Lung microvascular endothelial cell (primary cell): Measurements from ENCODE around the gene ORMDL3. TPM values are rescaled to one million over a fixed set of nuclear protein-coding genes. Genes with fewer than 3 reads are reported as not detected.
"Not testable (repeated sequence)": the region's sequence is repeated elsewhere in the genome, so short reads cannot be mapped to it uniquely, and the experiment has no call there.

ENCODE experiments used
- DNase-seq, 2 donors: peaks; one replicate each; pipeline versions ENCODE4 v3.0.0 to v3.0.0-alpha.2; 2010; ENCODE audit warnings: low read depth in 2 of 2
- total RNA-seq: library from RNA; depleted of rRNA; stranded (reverse); fragments of >200 nt; gene quantifications from 2 replicates; pipeline ENCODE4 v1.2.1, GENCODE V29; 2014

Gene ORMDL3
- total RNA-seq, 1 donor from 2014 or later, result 38.5 TPM

- not testable (repeated sequence) for DNase-seq
Measured at GRCh38 chr17:39886102-39886501, 41.3 kb downstream of the ORMDL3 start.

- DNase-seq, result peak; percentile 37
Measured at GRCh38 chr17:39872751-39873150, 54.6 kb downstream of the ORMDL3 start.

DNA sequence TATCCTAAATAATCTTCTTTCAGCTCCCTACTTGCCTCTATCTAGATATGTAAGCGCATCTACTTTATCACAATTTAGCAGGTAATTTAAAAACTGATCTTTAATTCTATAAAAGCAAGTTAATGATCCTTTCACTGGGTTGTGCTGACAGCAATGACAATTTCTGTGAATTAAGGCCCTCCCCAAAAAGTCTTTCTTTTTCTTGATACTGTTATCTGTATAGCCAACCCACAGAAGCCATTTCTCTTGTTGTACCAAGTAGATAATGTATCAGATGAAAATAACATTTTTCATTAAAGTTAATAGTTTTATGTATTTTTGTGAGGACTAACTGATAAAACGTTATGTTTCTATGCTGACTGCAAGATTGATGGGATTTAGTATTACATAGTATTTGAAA, 55.6 kb downstream of the ORMDL3 start:
- DNase-seq, result no peak

Other genes with a start within 250 kb of the ORMDL3 start
- 3.2 and 3.3 TPM in 2 replicates for gene PGAP3, start 239.5 kb downstream of the ORMDL3 start, total RNA-seq
- 0.60 and 1.7 TPM in 2 replicates for gene ERBB2, start 227.5 kb downstream of the ORMDL3 start, total RNA-seq
- 17.7 and 18.7 TPM in 2 replicates for gene MIEN1, start 197.1 kb downstream of the ORMDL3 start, total RNA-seq
- gene GRB7, start 189.7 kb downstream of the ORMDL3 start, total RNA-seq, result under 0.01 and 0.22 TPM in 2 replicates
- not detected in 2 replicates for gene IKZF3, start 63.3 kb downstream of the ORMDL3 start, total RNA-seq
- not detected in 2 replicates for gene ZPBP2, start 59.4 kb downstream of the ORMDL3 start, total RNA-seq
- 1.6 and 1.7 TPM in 2 replicates for gene GSDMB, start 9.0 kb downstream of the ORMDL3 start, total RNA-seq
- gene LRRC3C, start 131 bp upstream of the ORMDL3 start, total RNA-seq, result not detected in 2 replicates
- not detected in 2 replicates for gene GSDMA, start 35.4 kb upstream of the ORMDL3 start, total RNA-seq
- 66.5 and 84.3 TPM in 2 replicates for gene PSMD3, start 53.2 kb upstream of the ORMDL3 start, total RNA-seq
- gene CSF3, start 87.8 kb upstream of the ORMDL3 start, total RNA-seq, result 0.44 TPM in 1 of 2 replicates, not detected in the other
- 29.2 and 30.3 TPM in 2 replicates for gene MED24, start 126.8 kb upstream of the ORMDL3 start, total RNA-seq
- 11.6 and 21.4 TPM in 2 replicates for gene THRA, start 135.4 kb upstream of the ORMDL3 start, total RNA-seq
- 0.65 and 1.2 TPM in 2 replicates for gene NR1D1, start 173.0 kb upstream of the ORMDL3 start, total RNA-seq
- 23.1 and 37.9 TPM in 2 replicates for gene MSL1, start 194.4 kb upstream of the ORMDL3 start, total RNA-seq
- 20.0 and 25.0 TPM in 2 replicates for gene CASC3, start 212.9 kb upstream of the ORMDL3 start, total RNA-seq
- gene RAPGEFL1, start 249.9 kb upstream of the ORMDL3 start, total RNA-seq, result 0.79 and 0.87 TPM in 2 replicates